SU-DHL-6 (cell line): ENCODE data around the gene TOLLIP.

Experiments
- H2AFZ ChIP-seq: fragments of 200-600 bp; sonication (generic); 2 replicates; pipeline ENCODE4 v1.6.1; 2014; ENCODE audit warnings: low read depth, mild to moderate bottlenecking, moderate library complexity, mixed read lengths, antibody characterized with exemption, low read length; ENCODE audit not compliant: severe bottlenecking
- H3F3A ChIP-seq: fragments of 200-600 bp; shearing (Covaris generic); 2 replicates; pipeline ENCODE4 v1.6.0; 2016; ENCODE audit warnings: antibody characterized with exemption, mild to moderate bottlenecking; ENCODE audit not compliant: insufficient read depth
- H3K27ac ChIP-seq: fragments of 200-600 bp; sonication (generic); 2 replicates; pipeline ENCODE4 v1.5.1; 2016; ENCODE audit warnings: low read depth, mild to moderate bottlenecking, low read length, moderate library complexity, mixed read lengths
- H3K27me3 ChIP-seq: fragments of 200-600 bp; sonication (generic), shearing (Covaris generic); 2 replicates; pipeline ENCODE4 v1.6.0; 2014; ENCODE audit warnings: mild to moderate bottlenecking, low read length
- H3K36me3 ChIP-seq: fragments of 200-600 bp; sonication (generic); 2 replicates; pipeline ENCODE4 v1.6.1; 2014; ENCODE audit warnings: mild to moderate bottlenecking, low read length, mixed read lengths
- H3K4me2 ChIP-seq: fragments of 300-600, 200-600 bp; shearing (Covaris generic), sonication (generic); 2 replicates; pipeline ENCODE4 v1.6.0; 2014; ENCODE audit warnings: low read length, low read depth, mild to moderate bottlenecking; ENCODE audit not compliant: poor library complexity, severe bottlenecking
- H3K4me3 ChIP-seq: fragments of 200-600 bp; sonication (generic); 2 replicates; pipeline ENCODE4 v1.5.1; 2014; ENCODE audit warnings: antibody characterized with exemption, low read length, mild to moderate bottlenecking, mixed read lengths; ENCODE audit not compliant: insufficient read depth, poor library complexity, severe bottlenecking
- H3K79me2 ChIP-seq: fragments of 200-600 bp; sonication (generic); 2 replicates; pipeline ENCODE4 v1.6.1; 2014; ENCODE audit warnings: mild to moderate bottlenecking, low read length, moderate library complexity; ENCODE audit not compliant: insufficient read depth
- H3K9ac ChIP-seq: fragments of 200-600 bp; sonication (generic); 2 replicates; pipeline ENCODE4 v1.7.0; 2014; ENCODE audit warnings: mild to moderate bottlenecking, low read length
- H3K9me2 ChIP-seq: fragments of 200-600 bp; sonication (generic); replicated peaks from 2 replicates; pipeline ENCODE4 v1.6.1; 2014; ENCODE audit warnings: low read length; ENCODE audit not compliant: insufficient read depth
- H3K9me3 ChIP-seq: fragments of 200-600 bp; sonication (generic); 2 replicates; pipeline ENCODE4 v1.6.1; 2014; ENCODE audit warnings: low read length, mixed read lengths; ENCODE audit not compliant: insufficient read depth
- H4K20me1 ChIP-seq: fragments of 200-600 bp; sonication (generic); 2 replicates; pipeline ENCODE4 v1.6.1; 2014; ENCODE audit warnings: low read depth, mild to moderate bottlenecking, antibody characterized with exemption, low read length, moderate library complexity, mixed read lengths
- CTCF ChIP-seq: fragments of 200-600 bp; sonication (generic); IDR thresholded peaks from one replicate; pipeline ENCODE4 v1.5.1; 2017; ENCODE audit warnings: antibody characterized with exemption, mild to moderate bottlenecking, low read length, moderate library complexity; ENCODE audit not compliant: insufficient read depth, poor library complexity, severe bottlenecking
- EZH2phosphoT487 ChIP-seq: fragments of 200-600 bp; sonication (generic), shearing (Covaris generic); conservative IDR thresholded peaks from 2 replicates; pipeline ENCODE4 v1.6.1; 2018; ENCODE audit warnings: mild to moderate bottlenecking, antibody characterized with exemption, low read length, moderate library complexity, mixed read lengths

TOLLIP gene

GRCh38 chr11:1356007-1356435, 46.6 kb upstream of the TOLLIP start:
- H3K4me3 ChIP-seq, result no peak overlapping the region
- no peak overlapping the region for H3K27ac ChIP-seq
- no peaks in the 10 kb centered on the region for H3K79me2 ChIP-seq
- TF ChIP-seq CTCF (no peak), EZH2phosphoT487 (no peak)
- no peaks in the 10 kb centered on the region for H3F3A ChIP-seq
- H3K9me3 ChIP-seq, result no peaks in the 10 kb centered on the region
- no peaks in the 10 kb centered on the region for H4K20me1 ChIP-seq
- no peak overlapping the region for H3K4me2 ChIP-seq
- no peaks in the 10 kb centered on the region for H3K27me3 ChIP-seq
- H3K36me3 ChIP-seq, result no peaks in the 10 kb centered on the region
- no peak overlapping the region for H2AFZ ChIP-seq
- H3K9ac ChIP-seq, result no peak overlapping the region
- H3K9me2 ChIP-seq, result no peaks in the 10 kb centered on the region

GRCh38 chr11:1354125-1354938, 44.9 kb upstream of the TOLLIP start:
- TF ChIP-seq EZH2phosphoT487 (no peak), CTCF (no peak)
- Histone ChIP-seq H2AFZ (no peak overlapping the region), H3K9me3 (no peaks in the 10 kb centered on the region), H3K36me3 (no peaks in the 10 kb centered on the region), H3K9ac (no peak overlapping the region), H3K4me2 (no peak overlapping the region), H3K9me2 (no peaks in the 10 kb centered on the region), H3K27me3 (no peaks in the 10 kb centered on the region), H3K79me2 (no peaks in the 10 kb centered on the region), H3K4me3 (no peak overlapping the region), H4K20me1 (no peaks in the 10 kb centered on the region), H3K27ac (no peak overlapping the region), H3F3A (no peaks in the 10 kb centered on the region)

GRCh38 chr11:1353383-1354124, 44.1 kb upstream of the TOLLIP start:
- Histone ChIP-seq H3K79me2 (no peaks in the 10 kb centered on the region), H3F3A (no peaks in the 10 kb centered on the region), H3K27me3 (no peaks in the 10 kb centered on the region), H4K20me1 (no peaks in the 10 kb centered on the region), H3K9ac (no peak overlapping the region), H2AFZ (no peak overlapping the region), H3K27ac (no peak overlapping the region), H3K4me3 (no peak overlapping the region), H3K9me2 (no peaks in the 10 kb centered on the region), H3K4me2 (no peak overlapping the region), H3K9me3 (no peaks in the 10 kb centered on the region), H3K36me3 (no peaks in the 10 kb centered on the region)
- TF ChIP-seq EZH2phosphoT487 (no peak), CTCF (no peak)
